CD4-positive, alpha-beta T cell treated with Interferon alpha-2 for 1 hour (primary cell): Measurements from ENCODE around the gene CNOT9.
"Not testable (repeated sequence)": the region's sequence is repeated elsewhere in the genome, so short reads cannot be mapped to it uniquely, and the experiment has no call there.

ENCODE experiments used
- DNase-seq, 2 donors: peaks; one replicate each; pipeline ENCODE4 v3.0.0-alpha.2; 2020 to 2022

Gene CNOT9, protein sequence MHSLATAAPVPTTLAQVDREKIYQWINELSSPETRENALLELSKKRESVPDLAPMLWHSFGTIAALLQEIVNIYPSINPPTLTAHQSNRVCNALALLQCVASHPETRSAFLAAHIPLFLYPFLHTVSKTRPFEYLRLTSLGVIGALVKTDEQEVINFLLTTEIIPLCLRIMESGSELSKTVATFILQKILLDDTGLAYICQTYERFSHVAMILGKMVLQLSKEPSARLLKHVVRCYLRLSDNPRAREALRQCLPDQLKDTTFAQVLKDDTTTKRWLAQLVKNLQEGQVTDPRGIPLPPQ

GRCh38 chr2:218568190-218569037 lies at the start of gene CNOT9, which contains the start of gene USP37:
CNOT9 (plus strand) TSS chr2:218568839; CDS start chr2:218568955, 116 bp downstream.
USP37 (minus strand) TSS chr2:218568351; CDS start chr2:218558653, 9,698 bp downstream.
- DNase-seq: peak; percentile 99 to 100

- DNase-seq: no peak
Measured at GRCh38 chr2:218518876-218519275, 49.8 kb upstream of the CNOT9 start.

DNA sequence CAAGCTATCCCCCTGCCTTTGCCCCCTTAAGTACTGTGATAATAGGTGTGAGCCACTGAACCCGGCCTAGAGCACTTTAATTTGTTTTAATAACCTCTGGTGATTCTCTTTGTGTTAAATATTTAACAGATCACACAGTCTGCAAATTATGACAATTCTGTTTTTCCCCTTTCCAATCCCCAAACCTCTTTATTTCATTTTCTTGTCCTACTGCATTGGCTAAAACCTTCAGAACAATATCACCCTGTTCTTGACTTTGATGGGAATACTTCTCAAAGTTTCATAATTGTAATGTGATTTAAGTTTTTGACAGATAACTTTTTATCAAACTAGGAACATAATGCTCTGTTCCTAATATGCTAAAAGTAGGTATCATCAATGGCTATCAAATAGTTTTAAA lies 45.0 kb upstream of the CNOT9 start:
- DNase-seq: no peak

DNA sequence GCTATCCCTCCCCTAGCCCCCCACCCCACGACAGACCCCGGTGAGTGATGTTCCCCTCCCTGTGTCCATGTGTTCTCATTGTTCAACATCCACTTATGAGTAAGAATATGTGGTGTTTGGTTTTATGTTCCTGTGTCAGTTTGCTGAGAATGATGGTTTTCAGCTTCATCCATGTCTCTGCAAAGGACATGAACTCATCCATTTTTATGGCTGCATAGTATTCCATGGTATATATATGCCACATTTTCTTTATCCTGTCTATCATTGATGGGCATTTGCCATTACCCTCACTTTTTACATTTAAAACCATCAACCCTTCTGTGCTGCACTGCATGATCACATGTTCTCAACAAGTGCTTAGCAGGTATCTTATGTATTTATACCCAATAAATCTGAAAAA lies 40.2 kb upstream of the CNOT9 start:
- not testable (repeated sequence) for DNase-seq

DNA sequence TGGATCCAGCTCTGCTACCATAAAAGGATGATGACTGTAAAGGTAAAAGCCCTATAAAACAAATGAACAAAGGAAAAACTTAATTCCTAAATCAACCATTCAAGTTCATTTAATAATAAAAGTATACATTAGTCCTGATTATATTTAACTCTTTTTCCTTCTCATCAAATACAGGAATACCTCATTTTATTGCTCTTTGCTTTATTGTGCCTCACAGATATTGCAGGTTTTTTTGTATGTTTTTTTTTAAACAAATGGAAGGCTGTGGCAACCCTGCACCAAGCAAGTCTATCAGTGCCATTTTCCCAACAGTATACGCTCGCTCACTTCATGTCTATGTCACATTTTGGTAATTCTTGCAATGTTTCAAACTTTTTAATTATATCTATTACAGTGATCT lies 38.6 kb upstream of the CNOT9 start:
- no peak for DNase-seq

- DNase-seq: no peak
Measured at GRCh38 chr2:218536804-218537494, 31.7 kb upstream of the CNOT9 start.

- no peak for DNase-seq
Measured at GRCh38 chr2:218540015-218540414, 28.6 kb upstream of the CNOT9 start.

DNA sequence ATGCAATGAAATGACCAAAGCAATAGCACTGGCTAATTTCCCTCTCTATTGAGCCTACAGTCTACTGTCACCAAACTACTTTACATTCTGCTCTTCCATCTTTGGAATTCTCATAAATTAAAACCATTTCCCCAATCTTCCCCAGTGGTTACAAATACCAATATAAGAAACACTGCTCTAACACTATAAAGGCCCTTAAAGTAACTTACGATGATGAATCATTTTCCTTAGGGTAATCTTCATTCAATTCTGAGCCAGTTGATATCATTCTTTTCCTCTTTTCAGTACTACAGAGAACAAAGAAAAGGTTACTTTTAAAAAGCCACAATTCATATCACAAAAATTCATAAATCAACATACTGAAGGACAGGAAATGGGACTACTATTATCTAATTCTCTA lies 22.6 kb upstream of the CNOT9 start:
- no peak for DNase-seq

GRCh38 chr2:218547511-218547910 lies 21.1 kb upstream of the CNOT9 start:
- DNase-seq: no peak

DNA sequence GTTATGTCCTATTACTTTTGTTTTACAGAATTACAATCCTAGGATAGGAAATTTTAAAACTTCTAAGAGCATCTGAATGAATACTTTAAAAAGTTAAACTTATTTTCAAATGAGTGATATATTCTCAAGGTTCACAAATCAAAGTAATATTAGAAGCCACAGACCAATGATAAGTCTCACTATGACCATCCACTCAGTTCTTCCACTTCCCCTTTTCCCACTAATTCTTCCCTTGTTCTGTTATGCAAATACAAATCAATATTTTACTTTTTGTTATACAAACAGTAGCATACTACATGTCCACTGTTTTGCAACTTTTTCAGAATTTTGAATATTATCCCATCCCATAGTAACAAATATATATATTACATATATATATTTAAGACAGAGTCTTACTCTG lies 20.7 kb upstream of the CNOT9 start:
- no peak for DNase-seq

- not testable (repeated sequence) for DNase-seq
Measured at GRCh38 chr2:218554225-218554624, 14.4 kb upstream of the CNOT9 start.

GRCh38 chr2:218555527-218555926 lies 13.1 kb upstream of the CNOT9 start:
- DNase-seq: no peak

DNA sequence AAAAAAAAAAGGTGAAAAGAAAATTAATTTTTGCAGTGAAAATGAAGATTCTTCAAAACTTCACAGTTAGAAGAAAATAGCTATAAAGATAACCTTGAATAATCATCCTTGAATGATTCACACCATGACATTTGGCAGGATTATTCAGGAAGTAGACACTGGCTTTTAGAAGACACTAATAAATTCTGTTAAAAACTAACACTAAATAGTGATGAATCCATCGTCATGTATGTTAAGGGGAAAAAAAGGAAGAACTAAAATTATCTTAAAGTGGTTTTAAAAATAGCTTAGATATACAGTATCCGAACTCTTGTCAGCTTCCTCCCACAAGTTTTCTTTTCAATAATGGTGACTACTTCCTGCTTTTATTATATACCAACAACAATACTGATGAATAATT lies 10.7 kb upstream of the CNOT9 start:
- no peak for DNase-seq

DNA sequence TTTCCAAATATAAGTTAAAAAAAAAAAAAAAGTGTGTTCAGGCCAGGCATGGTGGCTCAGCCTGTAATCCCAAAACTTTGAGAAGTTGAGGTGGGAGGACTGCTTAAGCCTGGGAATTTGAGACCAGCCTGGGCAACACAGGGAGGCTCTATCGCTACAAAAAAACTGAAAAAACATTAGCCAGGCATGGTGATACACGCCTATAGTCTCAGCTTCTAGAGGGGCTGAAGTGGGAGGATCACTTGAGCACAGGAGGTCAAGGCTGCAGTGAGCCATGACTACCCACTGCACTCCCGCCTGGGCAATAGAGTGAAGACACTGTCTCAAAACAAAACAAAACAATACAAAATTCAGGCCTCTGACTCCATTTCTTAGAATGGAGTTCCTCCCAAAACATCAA lies 9.7 kb upstream of the CNOT9 start:
- DNase-seq: no peak

DNA sequence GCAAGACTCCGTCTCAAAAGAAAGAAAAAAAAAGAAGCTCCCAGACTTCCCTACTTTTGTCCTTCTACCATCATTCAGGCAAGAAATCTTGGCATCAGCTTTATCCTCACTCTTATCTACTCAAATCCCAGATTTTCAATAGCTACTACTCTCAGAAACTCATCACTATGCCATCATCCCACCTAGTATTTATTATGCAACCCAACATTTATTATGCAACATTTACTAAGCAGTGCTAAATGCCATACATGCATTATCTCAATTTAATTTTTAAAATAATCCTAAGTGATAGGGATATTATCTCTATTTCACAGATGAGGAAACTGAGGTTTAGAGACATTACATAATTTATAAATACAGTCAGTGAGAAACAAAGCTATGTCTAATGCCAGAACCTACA lies 4.6 kb upstream of the CNOT9 start:
- DNase-seq: no peak

GRCh38 chr2:218566296-218566695 lies 2.3 kb upstream of the CNOT9 start:
- no peak for DNase-seq

DNA sequence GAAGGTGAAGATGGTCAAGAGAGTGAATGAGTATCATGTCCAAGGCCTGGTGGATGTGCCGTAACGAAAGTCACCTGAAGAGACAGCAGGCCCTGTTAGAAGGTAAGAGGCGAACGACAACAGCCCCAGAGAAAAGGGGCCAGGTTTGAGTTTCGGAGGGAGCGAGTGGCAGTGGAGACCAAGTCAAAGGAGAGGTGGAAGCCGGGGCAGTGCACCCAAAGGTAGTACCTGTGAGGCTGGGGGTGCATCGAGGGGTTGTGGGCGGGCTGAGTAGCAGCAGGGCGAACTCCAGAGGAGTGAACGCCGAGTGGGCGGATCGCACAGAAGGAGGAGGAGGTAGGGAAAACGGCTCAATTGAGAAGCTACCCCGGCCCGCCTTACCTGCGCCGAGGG lies 846 bp upstream of the CNOT9 start:
- DNase-seq: no peak

DNA sequence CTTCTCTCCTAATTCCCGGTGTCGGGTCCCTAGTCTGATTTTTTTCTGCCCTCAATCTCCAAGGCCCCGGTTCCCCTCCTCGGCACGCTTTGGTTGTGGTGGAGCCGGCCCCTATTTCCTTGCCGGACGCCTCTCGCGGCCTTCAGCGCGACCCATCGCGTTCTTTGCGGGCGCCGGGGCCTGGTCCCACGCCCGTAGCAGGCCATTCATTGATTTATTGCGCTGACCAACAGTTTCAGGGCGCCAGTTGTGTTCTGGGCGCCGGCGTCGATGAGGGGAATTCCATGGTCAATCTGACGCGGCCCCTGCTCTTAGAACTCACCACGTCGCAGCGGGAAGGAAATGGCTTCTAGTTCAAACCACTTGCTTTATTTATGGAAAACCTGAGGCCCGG lies 396 bp downstream of the CNOT9 start:
- DNase-seq: peak; percentile 66 to 80

DNA sequence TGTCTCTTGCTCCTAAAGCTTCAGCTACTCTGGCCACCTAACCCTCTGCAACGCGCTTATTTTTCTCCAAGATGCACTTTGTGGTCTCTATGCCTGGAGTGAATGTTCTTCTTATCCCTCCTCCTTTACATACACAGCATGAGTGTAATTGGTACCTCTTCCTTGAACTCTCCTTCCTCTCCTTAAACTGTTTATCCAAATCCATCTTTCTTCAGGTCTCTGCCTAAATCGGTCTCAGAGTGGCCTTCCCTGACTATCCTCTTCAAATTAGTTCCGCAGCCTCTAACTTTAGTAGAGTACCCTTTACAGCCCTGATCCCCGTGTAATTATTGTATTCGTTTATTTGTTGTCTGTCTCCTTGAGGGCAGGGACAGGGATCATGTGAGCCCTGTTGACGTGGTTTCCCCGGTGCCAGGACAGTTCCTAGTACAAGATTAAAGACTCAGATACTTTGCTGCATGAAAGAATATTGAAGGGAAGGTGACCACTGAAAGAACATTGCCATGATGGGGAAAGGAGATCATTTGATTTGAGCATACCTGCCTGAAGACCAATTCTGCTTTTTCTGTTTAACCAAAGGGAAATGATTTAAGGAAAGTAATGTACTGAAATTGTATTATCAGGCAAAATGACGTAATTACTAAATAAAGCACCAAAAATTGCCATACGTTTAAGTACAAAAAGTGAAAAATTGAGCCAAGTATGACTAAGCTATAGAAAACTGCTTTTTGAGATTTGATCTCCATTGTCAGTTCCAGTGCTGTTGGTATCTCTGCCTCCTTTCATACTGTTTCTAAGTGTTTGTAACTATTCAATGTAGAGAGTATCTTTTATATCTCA lies 1.2 kb downstream of the CNOT9 start:
- DNase-seq: peak; percentile 12 to 56

DNA sequence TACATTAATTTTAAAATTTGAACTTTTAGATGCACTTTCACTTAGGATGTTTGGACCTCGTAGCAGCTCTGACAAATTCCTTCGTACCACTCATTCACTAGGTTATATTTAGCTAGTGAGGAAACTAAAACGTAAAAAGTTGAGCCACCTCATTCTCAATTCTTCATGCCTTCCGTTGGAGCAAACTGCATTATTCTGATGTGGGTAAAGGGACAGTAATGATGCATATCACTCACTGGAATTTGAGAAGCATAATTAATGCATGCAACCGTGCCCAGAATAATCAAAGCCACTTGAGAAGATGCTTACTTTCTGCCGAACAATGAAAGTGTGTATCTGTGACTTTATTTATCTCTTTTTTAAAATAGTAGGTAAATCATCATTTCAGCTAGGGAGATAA lies 2.2 kb downstream of the CNOT9 start:
- DNase-seq: peak in 1 of 2 donors; percentile 15

DNA sequence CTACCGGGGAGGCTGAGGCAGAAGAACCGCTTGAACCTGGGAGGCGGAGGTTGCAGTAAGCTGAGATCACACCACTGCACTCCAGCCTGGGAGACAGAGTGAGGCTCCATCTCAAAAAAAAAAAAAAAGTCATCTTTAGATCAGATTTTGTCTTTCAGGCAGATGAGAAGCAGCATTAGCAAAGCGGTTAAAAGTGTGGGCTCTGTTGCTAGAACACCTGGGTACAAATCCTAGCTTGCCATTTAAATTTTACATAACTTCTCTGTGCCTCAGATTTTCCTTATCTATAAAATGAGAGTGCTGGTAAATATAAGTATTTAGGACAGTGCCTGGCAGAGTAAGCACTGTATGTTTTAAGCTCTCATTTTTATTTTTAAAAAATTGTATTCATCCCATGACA lies 8.2 kb downstream of the CNOT9 start:
- no peak for DNase-seq

- no peak for DNase-seq
Measured at GRCh38 chr2:218577482-218578220, 9.0 kb downstream of the CNOT9 start.
